Left lung (tissue), 10 donors: ENCODE data around the gene SLC31A1. TPM values are rescaled to one million over a fixed set of nuclear protein-coding genes. Genes with fewer than 3 reads are reported as not detected.
A peak's percentile ranks its signal among the peaks of the same experiment; 100 is the strongest.
"Not testable (repeated sequence)": the region's sequence is repeated elsewhere in the genome, so short reads cannot be mapped to it uniquely, and the experiment has no call there.

Source experiments
- ATAC-seq: fragments of 200-7000 bp; cut with Tn5 transposase; one replicate; pipeline ENCODE4 v1.9.1; 2020; ENCODE audit warnings: moderate library complexity
- DNase-seq, 4 donors: peaks; one replicate each; pipeline ENCODE4 v3.0.0-alpha.2; 2013 to 2020
- H3K27ac ChIP-seq, 2 donors: fragments of 200-600 bp; sonication (generic) in 1 of 2; one replicate each; pipeline versions ENCODE4 v1.5.0 to v1.8.0; 2020 to 2021
- H3K27me3 ChIP-seq, 2 donors: fragments of 200-600 bp; sonication (generic) in 1 of 2; one replicate each; pipeline versions ENCODE4 v1.5.0 to v1.8.0; 2020 to 2021
- H3K36me3 ChIP-seq, 2 donors: fragments of 200-600 bp; sonication (generic) in 1 of 2; one replicate each; pipeline versions ENCODE4 v1.5.0 to v1.8.0; 2020 to 2021
- H3K4me1 ChIP-seq, 2 donors: fragments of 200-600 bp; one replicate each; pipeline ENCODE4 v1.8.0; 2021
- H3K4me3 ChIP-seq, 2 donors: fragments of 200-600 bp; sonication (generic) in 1 of 2; one replicate each; pipeline versions ENCODE4 v1.5.0 to v1.8.0; 2020 to 2021; ENCODE audit warnings: mild to moderate bottlenecking in 1 of 2
- H3K9me3 ChIP-seq, 2 donors: fragments of 200-600 bp; sonication (generic) in 1 of 2; one replicate each; pipeline versions ENCODE4 v1.5.0 to v1.8.0; 2020 to 2021
- intact Hi-C, 2 donors: fragments of 100-400 bp; cut with DNase I; formaldehyde crosslinking; loops; one replicate each; pipeline versions ENCODE4 v1.11.2 to v1.14.2; 2022
- polyA plus RNA-seq, 6 donors: library from polyadenylated mRNA; unstranded; fragments of 120-200 nt; gene quantifications; one replicate each; pipeline ENCODE4 v1.2.1, GENCODE V29; 2013; ENCODE audit not compliant: insufficient read length in 6 of 6
- total RNA-seq, 2 donors: library from RNA; stranded (reverse); fragmentation: NEBNext Ultra II Directional; extraction: Animal tissue kit (Norgen Biotek cat#: 25700); gene quantifications; one replicate each; pipeline ENCODE4 v1.2.1, GENCODE V29; 2021
- TF ChIP-seq, protein P1 (sequence below), 2 donors: fragments of 200-600 bp; sonication (generic) in 1 of 2; IDR thresholded peaks; one replicate each; pipeline versions ENCODE4 v1.5.0 to v1.8.0; 2021; ENCODE audit warnings: antibody characterized with exemption in 2 of 2
- donor health status: DM: no; HTN: yes; CAD: no.
- donor health status: DM: no; HTN: no; CAD: no.

The SLC31A1 gene
- total and polyA plus RNA-seq, 8 donors: 14.8 to 45.0 (median 17.1) TPM

DNA sequence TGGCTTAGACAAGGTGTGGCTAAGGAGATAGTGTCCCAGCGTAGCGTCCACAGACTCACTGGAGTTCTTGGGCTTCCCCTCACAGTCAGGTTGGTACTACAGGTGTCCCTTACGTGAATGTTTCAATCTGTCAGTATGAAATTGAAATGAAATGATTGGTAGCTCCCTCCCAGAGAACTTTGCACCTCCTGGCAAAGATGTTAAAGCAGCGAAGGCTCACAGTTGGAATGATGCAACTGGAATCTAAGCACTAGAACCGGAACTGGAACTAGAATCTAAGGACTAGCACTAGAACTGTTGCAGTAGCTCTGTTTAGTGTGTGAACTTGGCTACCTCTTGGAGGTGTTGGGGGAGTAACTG lies 1.1 kb downstream of the SLC31A1 start:
- DNase-seq: no peak
- Histone ChIP-seq H3K27me3 (no peaks in the 10 kb centered on the region), H3K9me3 (no peaks in the 10 kb centered on the region), H3K36me3 (peaks cover 0 to 6% of the 10 kb centered on the region in 2 donors), H3K4me3 (peak overlapping the region; percentile 57 to 87), H3K27ac (peak overlapping the region; percentile 75 to 93), H3K4me1 (peaks cover 20 to 81% of the 10 kb centered on the region in 2 donors)
- intact Hi-C loops: no loop called here
- TF ChIP-seq, protein P1, sequence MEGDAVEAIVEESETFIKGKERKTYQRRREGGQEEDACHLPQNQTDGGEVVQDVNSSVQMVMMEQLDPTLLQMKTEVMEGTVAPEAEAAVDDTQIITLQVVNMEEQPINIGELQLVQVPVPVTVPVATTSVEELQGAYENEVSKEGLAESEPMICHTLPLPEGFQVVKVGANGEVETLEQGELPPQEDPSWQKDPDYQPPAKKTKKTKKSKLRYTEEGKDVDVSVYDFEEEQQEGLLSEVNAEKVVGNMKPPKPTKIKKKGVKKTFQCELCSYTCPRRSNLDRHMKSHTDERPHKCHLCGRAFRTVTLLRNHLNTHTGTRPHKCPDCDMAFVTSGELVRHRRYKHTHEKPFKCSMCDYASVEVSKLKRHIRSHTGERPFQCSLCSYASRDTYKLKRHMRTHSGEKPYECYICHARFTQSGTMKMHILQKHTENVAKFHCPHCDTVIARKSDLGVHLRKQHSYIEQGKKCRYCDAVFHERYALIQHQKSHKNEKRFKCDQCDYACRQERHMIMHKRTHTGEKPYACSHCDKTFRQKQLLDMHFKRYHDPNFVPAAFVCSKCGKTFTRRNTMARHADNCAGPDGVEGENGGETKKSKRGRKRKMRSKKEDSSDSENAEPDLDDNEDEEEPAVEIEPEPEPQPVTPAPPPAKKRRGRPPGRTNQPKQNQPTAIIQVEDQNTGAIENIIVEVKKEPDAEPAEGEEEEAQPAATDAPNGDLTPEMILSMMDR (IDR thresholded peaks at IDR 0.05): no peak
- no peak for ATAC-seq

DNA sequence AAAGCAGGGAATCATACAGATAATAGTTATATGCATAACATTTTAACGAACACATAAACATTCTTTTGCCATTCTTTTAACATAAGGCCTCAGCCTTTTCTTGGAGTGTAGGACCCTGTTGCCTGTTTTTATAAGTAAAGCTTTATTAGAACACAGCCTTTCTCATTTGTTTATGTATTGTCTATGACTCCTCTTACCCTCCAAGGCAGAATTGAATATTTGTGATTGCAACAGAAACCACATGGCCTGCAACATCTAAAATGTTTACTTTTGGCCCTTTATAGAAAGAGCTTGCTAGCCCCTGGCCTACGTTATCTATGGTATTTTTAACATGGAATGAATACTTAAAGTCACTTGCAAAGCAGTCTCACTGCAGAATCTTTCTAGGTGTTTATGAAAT lies 2.6 kb downstream of the SLC31A1 start:
- Histone ChIP-seq H3K9me3 (no peaks in the 10 kb centered on the region), H3K27ac (no peak overlapping the region), H3K36me3 (peaks cover 0 to 6% of the 10 kb centered on the region in 2 donors), H3K27me3 (no peaks in the 10 kb centered on the region), H3K4me3 (no peak overlapping the region), H3K4me1 (peaks cover 20 to 76% of the 10 kb centered on the region in 2 donors)
- DNase-seq: no peak
- intact Hi-C loops: no loop called here
- ATAC-seq: no peak
- TF ChIP-seq, protein P1 (IDR thresholded peaks at IDR 0.05): no peak

DNA sequence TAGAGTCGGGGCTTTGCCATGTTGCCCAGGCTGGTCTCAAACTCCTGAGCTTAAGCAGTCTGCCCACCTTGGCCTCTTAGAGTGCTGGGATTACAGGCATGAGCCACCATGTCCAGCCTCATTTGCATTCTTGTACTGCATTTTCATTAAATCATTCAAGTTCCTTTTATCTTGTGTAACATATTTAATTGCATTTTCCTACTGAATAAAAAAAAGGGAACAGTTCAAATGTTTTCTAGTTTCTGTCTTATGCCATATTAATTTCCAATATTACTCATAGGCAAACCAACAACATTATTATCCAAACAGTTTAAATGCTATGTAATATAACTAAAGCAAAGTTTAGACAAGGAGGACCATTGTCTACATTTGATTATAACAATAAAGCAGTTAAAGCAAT lies 6.1 kb downstream of the SLC31A1 start:
- Histone ChIP-seq H3K27ac (peak overlapping the region in 1 of 2 donors; percentile 1), H3K27me3 (no peaks in the 10 kb centered on the region), H3K36me3 (peaks cover 0 to 6% of the 10 kb centered on the region in 2 donors), H3K4me1 (peaks cover 6 to 67% of the 10 kb centered on the region in 2 donors), H3K9me3 (no peaks in the 10 kb centered on the region), H3K4me3 (no peak overlapping the region)
- DNase-seq (no peak), ATAC-seq (no peak)
- TF ChIP-seq, protein P1 (IDR thresholded peaks at IDR 0.05): no peak
- intact Hi-C loops: no loop called here

DNA sequence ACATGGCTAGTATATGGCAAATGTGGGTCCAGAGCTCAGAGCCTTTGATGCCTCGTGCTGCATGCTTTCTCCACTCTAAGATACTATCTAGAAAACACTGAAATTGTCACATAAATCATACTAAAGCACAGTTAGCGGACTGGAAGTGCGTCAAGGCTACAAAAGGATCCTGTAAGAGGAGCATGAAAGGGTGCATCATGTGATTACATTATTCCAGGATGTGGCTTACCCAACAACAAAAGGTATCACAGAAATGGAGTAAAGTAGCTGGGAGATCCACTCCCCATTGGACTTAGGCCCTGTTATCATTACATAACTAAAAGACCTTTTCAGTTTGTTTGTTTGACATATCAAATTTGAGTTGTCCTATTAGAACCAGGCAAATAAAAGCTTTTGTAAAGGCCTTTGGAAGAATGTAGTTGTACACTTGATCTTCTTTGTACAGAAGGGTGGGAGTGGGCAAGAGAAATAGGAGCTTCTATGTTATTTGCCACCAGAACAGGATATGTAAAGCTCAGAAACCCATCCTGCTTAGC lies 6.9 kb downstream of the SLC31A1 start:
- Histone ChIP-seq H3K27me3 (no peaks in the 10 kb centered on the region), H3K9me3 (no peaks in the 10 kb centered on the region), H3K4me1 (peaks cover 0 to 67% of the 10 kb centered on the region in 2 donors), H3K36me3 (peaks cover 0 to 6% of the 10 kb centered on the region in 2 donors), H3K4me3 (no peak overlapping the region), H3K27ac (no peak overlapping the region)
- DNase-seq (no peak), ATAC-seq (no peak)
- intact Hi-C loops: no loop called here
- TF ChIP-seq, protein P1 (IDR thresholded peaks at IDR 0.05): no peak

DNA sequence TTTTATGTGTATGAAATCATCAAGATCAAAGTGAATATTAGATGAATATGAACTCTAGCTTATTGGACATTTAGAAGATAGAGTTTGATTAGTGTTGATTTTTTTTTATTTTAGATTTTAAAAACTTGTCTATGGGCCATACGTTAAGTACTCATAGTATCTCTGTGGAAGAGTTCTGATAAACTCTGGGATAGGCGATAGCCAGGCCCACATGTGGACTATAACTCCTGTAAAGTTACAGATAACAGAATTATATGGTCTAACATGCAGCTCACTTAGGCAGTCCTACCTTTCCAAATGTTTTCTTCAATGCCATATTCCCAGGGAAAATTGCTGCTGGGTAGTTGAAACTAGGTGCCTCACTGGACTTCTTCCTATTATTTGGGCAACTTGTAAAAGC lies 10.4 kb downstream of the SLC31A1 start:
- Histone ChIP-seq H3K27ac (peak overlapping the region; percentile 78 to 94), H3K27me3 (no peaks in the 10 kb centered on the region), H3K9me3 (no peaks in the 10 kb centered on the region), H3K4me3 (no peak overlapping the region), H3K4me1 (peaks cover 0 to 69% of the 10 kb centered on the region in 2 donors), H3K36me3 (no peaks in the 10 kb centered on the region)
- ATAC-seq (no peak), DNase-seq (no peak)
- TF ChIP-seq, protein P1 (IDR thresholded peaks at IDR 0.05): no peak
- intact Hi-C loops: no loop called here

DNA sequence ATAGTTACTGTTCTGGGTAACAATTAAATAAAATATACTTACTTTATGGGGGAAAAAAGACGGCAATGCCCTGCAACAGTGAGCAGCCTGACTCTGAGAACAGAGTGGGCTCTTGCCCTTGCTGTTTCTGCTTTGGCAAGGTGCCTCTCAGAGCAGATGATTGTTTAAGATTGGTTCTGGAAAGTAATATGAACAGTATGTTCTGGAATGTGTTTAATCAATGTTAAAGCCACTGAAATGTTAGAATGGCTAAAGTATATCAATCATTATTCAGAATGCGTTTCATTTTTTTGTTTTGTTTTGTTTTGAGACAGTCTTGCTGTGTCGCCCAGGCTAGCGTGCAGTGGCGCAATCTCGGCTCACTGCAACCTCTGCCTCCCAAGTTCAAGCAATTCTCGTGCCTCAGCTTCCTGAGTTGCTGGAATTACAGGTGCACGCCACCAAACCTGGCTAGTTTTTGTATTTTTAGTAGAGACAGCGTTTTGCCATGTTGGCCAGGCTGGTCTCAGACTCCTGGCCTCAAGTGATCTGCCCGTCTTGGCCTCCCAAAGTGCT lies 14.4 kb downstream of the SLC31A1 start:
- intact Hi-C loops, H3K9me3 ChIP-seq, ATAC-seq, DNase-seq, H3K27me3 ChIP-seq, H3K36me3 ChIP-seq, H3K4me3 ChIP-seq: not testable (repeated sequence)
- Histone ChIP-seq H3K27ac (peak overlapping the region in 1 of 2 donors; percentile 14), H3K4me1 (peaks cover 0 to 65% of the 10 kb centered on the region in 2 donors)
